GM10266 (cell line): ENCODE data around the gene PHLDB3.
"Not testable (repeated sequence)": the region's sequence is repeated elsewhere in the genome, so short reads cannot be mapped to it uniquely, and the experiment has no call there.

ENCODE experiments used
- DNase-seq: peaks from one replicate; pipeline ENCODE4 v3.0.0; 2012; ENCODE audit errors: extremely low spot score
- CTCF ChIP-seq: IDR thresholded peaks from 2 replicates; pipeline ENCODE4 v1.5.1; 2012; ENCODE audit warnings: mild to moderate bottlenecking, low read depth; ENCODE audit not compliant: control insufficient read depth, insufficient read depth; ENCODE audit errors: missing control alignments

The PHLDB3 gene

DNA sequence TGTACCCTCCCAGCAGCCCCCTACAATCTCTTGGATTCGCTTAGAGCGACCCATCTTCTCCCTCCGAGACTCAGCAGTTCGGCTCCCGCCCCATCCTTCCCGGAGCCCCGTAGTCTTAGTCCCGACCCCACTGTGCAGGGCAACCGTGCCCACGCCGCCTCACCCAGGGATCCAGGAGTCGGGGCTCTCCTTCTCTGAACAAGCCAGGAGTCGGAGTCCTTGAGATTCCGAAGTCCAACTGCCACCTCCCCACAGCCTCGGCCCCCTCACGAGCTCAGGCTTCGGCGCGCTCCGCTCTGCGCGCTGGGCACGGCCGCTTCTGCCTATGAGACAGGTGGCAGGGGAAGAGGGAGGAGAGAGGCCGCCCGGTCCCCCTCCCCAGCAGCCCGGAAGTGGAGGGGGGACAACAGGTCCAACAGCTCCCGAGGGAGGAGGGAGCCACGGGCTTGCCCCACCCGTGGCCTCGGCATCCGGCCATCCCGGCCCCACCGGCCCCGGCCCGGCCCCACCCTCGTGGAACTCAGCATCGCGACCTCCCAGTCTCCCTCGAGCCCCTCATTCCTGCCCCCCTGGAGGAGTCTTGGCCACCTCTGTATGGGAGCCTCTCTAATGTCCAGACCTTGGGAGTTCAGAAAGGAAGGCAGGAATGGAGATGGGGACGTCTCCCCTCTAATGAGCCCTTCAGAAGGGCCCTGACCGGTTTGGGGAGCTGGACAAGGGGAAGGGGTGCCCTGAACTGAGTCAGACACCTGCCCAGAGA, at the start of gene PHLDB3:
PHLDB3 (minus strand) TSS at position 321 of the 760 bp plus-strand sequence. CDS start 628 bp downstream, outside the sequence.
- no peak for DNase-seq
- no peak for TF ChIP-seq CTCF

- no peak for TF ChIP-seq CTCF
- DNase-seq: no peak
Observed at GRCh38 chr19:43553656-43554055, 49.1 kb upstream of the PHLDB3 start.

DNA sequence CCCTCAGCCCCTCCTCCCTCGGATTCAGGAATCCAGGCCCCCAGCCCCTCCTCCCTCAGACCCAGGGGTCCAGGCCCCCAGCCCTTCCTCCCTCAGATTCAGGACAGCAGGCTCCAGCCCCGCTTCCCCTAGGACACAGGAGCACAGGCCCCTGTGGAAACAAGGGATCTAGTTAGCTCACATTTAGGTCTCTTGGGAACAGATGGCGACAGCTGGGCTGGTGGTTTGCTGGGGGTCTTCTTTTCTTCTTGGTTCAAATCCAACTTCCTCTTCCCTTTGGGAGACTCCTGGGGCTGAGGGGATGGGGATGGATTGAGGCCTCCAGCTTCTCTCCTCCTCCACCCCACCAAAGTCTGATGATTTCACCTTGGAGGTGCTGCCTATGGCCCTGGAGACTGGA, 48.1 kb upstream of the PHLDB3 start:
- no peak for DNase-seq
- TF ChIP-seq CTCF: no peak

GRCh38 chr19:43552198-43552450, 47.6 kb upstream of the PHLDB3 start:
- no peak for DNase-seq
- no peak for TF ChIP-seq CTCF

DNA sequence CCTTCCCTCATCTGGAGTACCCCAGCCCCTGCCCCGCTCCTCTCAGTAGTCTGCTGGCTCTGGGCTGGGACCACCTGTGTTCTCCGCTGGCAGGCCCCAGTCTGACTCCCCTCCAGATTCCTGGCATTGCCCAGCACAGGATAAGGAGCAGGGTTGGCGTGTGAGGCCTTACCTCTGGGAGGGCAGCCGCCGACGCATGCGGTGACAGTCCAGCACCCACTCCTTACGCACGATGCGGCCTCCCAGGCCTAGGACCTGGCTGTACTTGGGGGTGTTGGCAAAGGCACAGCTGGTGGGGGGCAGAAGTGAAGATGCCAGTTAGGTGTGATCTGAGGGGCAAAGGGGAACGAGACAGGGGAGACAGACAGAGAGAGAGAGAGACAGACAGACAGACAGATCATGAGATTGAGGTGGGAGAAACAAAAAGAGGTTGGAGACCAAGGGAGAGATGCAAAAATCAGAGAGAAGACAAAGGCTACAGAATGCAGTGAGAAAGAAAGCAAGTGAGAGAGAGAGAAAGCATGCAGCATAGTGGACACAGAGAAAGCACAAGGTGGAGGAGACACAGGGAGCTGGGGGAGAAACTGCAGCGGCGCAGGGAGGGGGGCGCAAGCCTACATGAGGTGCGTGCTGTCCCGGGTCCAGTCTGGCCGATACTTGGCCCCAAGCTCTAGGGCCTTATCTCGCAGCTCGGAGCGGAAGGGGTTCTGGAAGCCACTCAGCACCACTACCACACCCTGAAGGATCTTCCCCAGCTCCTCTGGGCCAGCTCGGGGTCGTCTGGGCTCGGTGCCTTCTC, 47.1 kb upstream of the PHLDB3 start:
- TF ChIP-seq CTCF: no peak

GRCh38 chr19:43548706-43549105, 44.2 kb upstream of the PHLDB3 start:
- no peak for TF ChIP-seq CTCF
- no peak for DNase-seq

More for the DNA sequence above, 47.1 kb upstream of the PHLDB3 start:
- DNase-seq: no peak

DNA sequence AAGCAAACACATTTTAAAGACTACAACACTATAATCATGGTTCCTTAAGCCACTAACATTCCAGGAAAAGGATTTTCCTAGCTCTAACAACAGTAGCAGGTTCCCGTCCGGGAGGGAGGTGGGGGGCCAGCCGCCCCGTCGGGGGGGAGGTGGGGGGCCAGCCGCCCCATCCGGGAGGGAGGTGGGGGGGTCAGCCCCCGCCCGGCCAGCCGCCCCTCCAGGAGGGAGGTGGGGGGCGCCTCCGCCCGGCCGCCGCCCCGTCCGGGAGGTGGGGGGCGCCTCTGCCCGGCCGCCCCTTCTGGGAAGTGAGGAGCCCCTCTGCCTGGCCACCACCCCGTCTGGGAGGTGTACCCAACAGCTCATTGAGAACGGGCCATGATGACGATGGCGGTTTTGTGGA, 43.4 kb upstream of the PHLDB3 start:
- not testable (repeated sequence) for DNase-seq
